BLaER1 treated with 17β-estradiol and CSF1 and Interleukin-3, amounts not matched to agents 10 nM and 100 nM (cell line): ENCODE data around the gene TSPAN17.
A peak's percentile ranks its signal among the peaks of the same experiment; 100 is the strongest.

Source experiments
- H3K27ac ChIP-seq, 11 experiments: shearing (Covaris generic); formaldehyde crosslinking; 2 replicates each; pipeline ENCODE4 v1.8.1; 2022
- H3K27me3 ChIP-seq, 11 experiments: shearing (Covaris generic); formaldehyde crosslinking; 2 replicates each; pipeline ENCODE4 v1.8.1; 2022
- H3K36me3 ChIP-seq, 11 experiments: shearing (Covaris generic); formaldehyde crosslinking; 2 replicates each; pipeline ENCODE4 v1.8.1; 2022
- H3K4me1 ChIP-seq, 10 experiments: shearing (Covaris generic); formaldehyde crosslinking; 2 replicates each; pipeline ENCODE4 v1.8.1; 2022
- H3K4me2 ChIP-seq, 11 experiments: shearing (Covaris generic); formaldehyde crosslinking; 2 replicates each; pipeline ENCODE4 v1.8.1; 2022
- H3K4me3 ChIP-seq, 10 experiments: shearing (Covaris generic); formaldehyde crosslinking; 2 replicates each; pipeline ENCODE4 v1.8.1; 2022
- H3K9ac ChIP-seq, 11 experiments: shearing (Covaris generic); formaldehyde crosslinking; 2 replicates each; pipeline ENCODE4 v1.8.1; 2022
- H3K9me3 ChIP-seq, 11 experiments: shearing (Covaris generic); formaldehyde crosslinking; replicated peaks in 1 of 11; 2 replicates each; pipeline ENCODE4 v1.8.1; 2022
- H4K20me1 ChIP-seq, 11 experiments: shearing (Covaris generic); formaldehyde crosslinking; 2 replicates each; pipeline ENCODE4 v1.8.1; 2022
- Cebpa-rat ChIP-seq, 11 experiments: shearing (Covaris generic); IDR thresholded peaks; 2 replicates each; pipeline ENCODE4 v1.8.1; 2022

The TSPAN17 gene

GRCh38 chr5:176616511-176616910 is 30.8 kb upstream of the TSPAN17 start:
- Histone ChIP-seq H3K36me3 (no peaks in the 10 kb centered on the region), H3K27ac (no peak overlapping the region), H3K4me1 (peaks cover 32 to 57% (median 39%) of the 10 kb centered on the region in 10 experiments), H3K4me3 (no peak overlapping the region), H3K27me3 (peaks cover 24 to 40% (median 36%) of the 10 kb centered on the region in 11 experiments), H3K9me3 (peaks cover 0 to 8% (median 0%) of the 10 kb centered on the region in 11 experiments; a peak in 2 of 22 replicates), H4K20me1 (peaks cover 0 to 24% (median 6%) of the 10 kb centered on the region in 11 experiments; a peak in 8 of 22 replicates), H3K9ac (no peak overlapping the region), H3K4me2 (peak overlapping the region in 2 of 11 experiments; percentile 4 to 28; a peak in 1 of 22 replicates)
- no peak for TF ChIP-seq Cebpa-rat (IDR thresholded peaks at IDR 0.05)

GRCh38 chr5:176618783-176619182 is 28.5 kb upstream of the TSPAN17 start:
- peaks cover 25 to 48% (median 41%) of the 10 kb centered on the region in 11 experiments for H3K27me3 ChIP-seq
- H3K9me3 ChIP-seq: peaks cover 0 to 8% (median 0%) of the 10 kb centered on the region in 11 experiments; a peak in 2 of 22 replicates
- no peak overlapping the region for H3K9ac ChIP-seq
- H4K20me1 ChIP-seq: peaks cover 0 to 18% (median 5%) of the 10 kb centered on the region in 11 experiments; a peak in 8 of 22 replicates
- no peak overlapping the region for H3K27ac ChIP-seq
- peak overlapping the region in 6 of 10 experiments; percentile 27 to 56 (median 40); a peak in 9 of 20 replicates for H3K4me3 ChIP-seq
- peaks cover 37 to 62% (median 46%) of the 10 kb centered on the region in 10 experiments for H3K4me1 ChIP-seq
- no peak for TF ChIP-seq Cebpa-rat (IDR thresholded peaks at IDR 0.05)
- H3K36me3 ChIP-seq: no peaks in the 10 kb centered on the region
- peak overlapping the region; percentile 66 to 90 (median 79) for H3K4me2 ChIP-seq

- Histone ChIP-seq H3K27ac (no peak overlapping the region), H3K36me3 (no peaks in the 10 kb centered on the region), H3K4me3 (peak overlapping the region in 6 of 10 experiments; percentile 27 to 56 (median 40); a peak in 9 of 20 replicates), H3K9ac (no peak overlapping the region), H3K4me1 (peaks cover 37 to 62% (median 48%) of the 10 kb centered on the region in 10 experiments), H4K20me1 (peaks cover 0 to 18% (median 4%) of the 10 kb centered on the region in 11 experiments; a peak in 8 of 22 replicates), H3K4me2 (peak overlapping the region; percentile 71 to 90 (median 79)), H3K27me3 (peaks cover 25 to 48% (median 41%) of the 10 kb centered on the region in 11 experiments), H3K9me3 (peaks cover 0 to 8% (median 0%) of the 10 kb centered on the region in 11 experiments; a peak in 2 of 22 replicates)
- TF ChIP-seq Cebpa-rat (IDR thresholded peaks at IDR 0.05): no peak
Measured at GRCh38 chr5:176619203-176619568, 28.1 kb upstream of the TSPAN17 start.

- TF ChIP-seq Cebpa-rat (IDR thresholded peaks at IDR 0.05): no peak
- Histone ChIP-seq H4K20me1 (peaks cover 0 to 19% (median 4%) of the 10 kb centered on the region in 11 experiments; a peak in 9 of 22 replicates), H3K4me1 (peaks cover 37 to 61% (median 49%) of the 10 kb centered on the region in 10 experiments), H3K4me2 (peak overlapping the region; percentile 71 to 90 (median 79)), H3K9me3 (peaks cover 0 to 8% (median 0%) of the 10 kb centered on the region in 11 experiments; a peak in 2 of 22 replicates), H3K27ac (no peak overlapping the region), H3K4me3 (peak overlapping the region in 5 of 10 experiments; percentile 13 to 41 (median 28); a peak in 6 of 20 replicates), H3K27me3 (peaks cover 25 to 48% (median 41%) of the 10 kb centered on the region in 11 experiments), H3K9ac (no peak overlapping the region; a peak in 1 of 22 replicates), H3K36me3 (no peaks in the 10 kb centered on the region)
Measured at GRCh38 chr5:176619569-176620332, 27.5 kb upstream of the TSPAN17 start.

- H3K4me1 ChIP-seq: peaks cover 33 to 62% (median 50%) of the 10 kb centered on the region in 10 experiments
- H3K9ac ChIP-seq: no peak overlapping the region; a peak in 2 of 22 replicates
- H3K27ac ChIP-seq: 0 out of 22 replicates have a peak overlapping the region, but pooled peaks of 2 of the 11 experiments have one; percentile 5 to 16
- H3K36me3 ChIP-seq: no peaks in the 10 kb centered on the region
- peak overlapping the region; percentile 71 to 90 (median 79) for H3K4me2 ChIP-seq
- peaks cover 0 to 25% (median 4%) of the 10 kb centered on the region in 11 experiments; a peak in 9 of 22 replicates for H4K20me1 ChIP-seq
- peaks cover 0 to 8% (median 0%) of the 10 kb centered on the region in 11 experiments; a peak in 2 of 22 replicates for H3K9me3 ChIP-seq
- TF ChIP-seq Cebpa-rat (IDR thresholded peaks at IDR 0.05): no peak
- H3K4me3 ChIP-seq: peak overlapping the region in 5 of 10 experiments; percentile 17 to 29 (median 25); a peak in 10 of 20 replicates
- peaks cover 25 to 48% (median 41%) of the 10 kb centered on the region in 11 experiments for H3K27me3 ChIP-seq
Measured at GRCh38 chr5:176620333-176620981, 26.8 kb upstream of the TSPAN17 start.

GRCh38 chr5:176621661-176622079 is 25.6 kb upstream of the TSPAN17 start:
- H3K4me1 ChIP-seq: peaks cover 27 to 64% (median 54%) of the 10 kb centered on the region in 10 experiments
- H3K9me3 ChIP-seq: peaks cover 0 to 8% (median 0%) of the 10 kb centered on the region in 11 experiments; a peak in 2 of 22 replicates
- H3K27ac ChIP-seq: 0 out of 22 replicates have a peak overlapping the region, but pooled peaks of 1 of the 11 experiments have one; percentile 6
- H3K36me3 ChIP-seq: no peaks in the 10 kb centered on the region
- peak overlapping the region; percentile 71 to 90 (median 79) for H3K4me2 ChIP-seq
- H4K20me1 ChIP-seq: peaks cover 0 to 30% (median 6%) of the 10 kb centered on the region in 11 experiments; a peak in 10 of 22 replicates
- peaks cover 25 to 48% (median 41%) of the 10 kb centered on the region in 11 experiments for H3K27me3 ChIP-seq
- H3K9ac ChIP-seq: peak overlapping the region in 2 of 11 experiments; percentile 28 to 37; a peak in 2 of 22 replicates
- no peak for TF ChIP-seq Cebpa-rat (IDR thresholded peaks at IDR 0.05)
- H3K4me3 ChIP-seq: no peak overlapping the region

GRCh38 chr5:176624142-176624541 is 23.1 kb upstream of the TSPAN17 start:
- peaks cover 32 to 52% (median 39%) of the 10 kb centered on the region in 11 experiments for H3K27me3 ChIP-seq
- TF ChIP-seq Cebpa-rat (IDR thresholded peaks at IDR 0.05): no peak
- H3K9ac ChIP-seq: no peak overlapping the region
- H3K4me2 ChIP-seq: no peak overlapping the region
- H3K4me1 ChIP-seq: peaks cover 36 to 81% (median 74%) of the 10 kb centered on the region in 10 experiments
- H3K36me3 ChIP-seq: no peaks in the 10 kb centered on the region
- no peak overlapping the region for H3K27ac ChIP-seq
- no peak overlapping the region for H3K4me3 ChIP-seq
- H3K9me3 ChIP-seq: peaks cover 0 to 8% (median 0%) of the 10 kb centered on the region in 11 experiments; a peak in 2 of 22 replicates
- H4K20me1 ChIP-seq: peaks cover 0 to 37% (median 6%) of the 10 kb centered on the region in 11 experiments; a peak in 10 of 22 replicates

GRCh38 chr5:176624938-176625337 is 22.3 kb upstream of the TSPAN17 start:
- no peak for TF ChIP-seq Cebpa-rat (IDR thresholded peaks at IDR 0.05)
- H3K9me3 ChIP-seq: 0 out of 22 replicates have a peak, but pooled peaks cover 0 to under 1% (median 0%) of the 10 kb centered on the region in 11 experiments
- H3K4me1 ChIP-seq: peaks cover 35 to 83% (median 74%) of the 10 kb centered on the region in 10 experiments
- peaks cover 32 to 52% (median 39%) of the 10 kb centered on the region in 11 experiments for H3K27me3 ChIP-seq
- peak overlapping the region in 6 of 11 experiments; percentile 9 to 98 (median 20); a peak in 6 of 22 replicates for H3K4me2 ChIP-seq
- no peak overlapping the region for H3K9ac ChIP-seq
- H3K36me3 ChIP-seq: no peaks in the 10 kb centered on the region
- no peak overlapping the region for H3K27ac ChIP-seq
- H3K4me3 ChIP-seq: no peak overlapping the region
- peaks cover 0 to 39% (median 6%) of the 10 kb centered on the region in 11 experiments; a peak in 10 of 22 replicates for H4K20me1 ChIP-seq
